LoVo (cell line): ENCODE data around the gene PERM1.
"Not testable (repeated sequence)": the region's sequence is repeated elsewhere in the genome, so short reads cannot be mapped to it uniquely, and the experiment has no call there.

Source experiments
- DNase-seq: peaks from one replicate; pipeline ENCODE4 v3.0.0-alpha.2; 2016; ENCODE audit warnings: low spot score

The PERM1 gene

DNA sequence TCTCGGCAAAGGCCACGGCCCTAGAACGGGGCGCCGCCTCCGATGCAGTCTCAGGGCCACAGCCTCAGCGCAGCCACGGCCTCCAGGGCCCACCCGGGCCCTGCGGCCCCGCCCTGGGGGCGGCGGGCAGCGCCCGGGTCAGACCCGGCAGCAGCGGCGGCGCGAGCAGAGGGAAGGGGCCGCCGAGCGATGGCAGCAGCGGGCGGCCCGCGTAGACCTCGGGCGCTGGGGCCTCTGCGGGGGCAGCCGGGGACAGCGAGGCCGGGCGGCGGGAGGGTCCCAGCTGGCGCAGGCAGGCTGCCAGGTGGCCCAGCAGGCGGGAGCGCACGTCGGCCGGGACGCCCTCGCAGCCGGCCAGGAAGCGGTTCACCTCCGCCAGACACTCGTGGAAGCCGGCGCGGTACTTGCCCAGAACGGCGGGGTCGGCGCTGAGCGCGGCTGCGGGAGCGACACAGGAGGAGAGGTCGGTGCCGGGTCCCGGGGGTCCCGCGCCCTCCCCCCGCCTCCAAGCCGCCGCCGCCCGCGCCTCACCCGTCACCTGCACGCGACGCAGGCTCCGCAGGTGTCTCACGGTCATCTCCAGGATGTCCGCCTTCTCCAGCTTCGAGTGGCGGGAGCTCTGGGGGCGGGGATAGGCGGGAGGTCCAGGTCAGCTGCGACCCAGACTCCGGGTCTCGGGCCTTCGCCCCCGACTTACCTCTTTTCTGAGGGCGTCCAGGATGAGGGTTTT is 17.3 kb upstream of the PERM1 start:
- no peak for DNase-seq

DNA sequence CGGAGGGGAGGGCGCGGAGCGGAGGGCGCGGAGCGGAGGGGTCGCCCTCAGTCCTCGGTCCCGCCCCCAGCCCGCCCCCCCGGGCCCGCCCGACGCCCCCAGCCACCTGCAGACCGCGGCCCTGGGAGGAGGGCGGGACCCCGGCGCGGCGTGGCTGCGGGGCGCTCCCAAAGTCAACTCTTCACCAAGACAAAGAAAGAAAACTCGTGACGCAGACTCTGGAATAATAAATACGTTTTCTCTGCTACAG is 16.8 kb upstream of the PERM1 start:
- DNase-seq = no peak

DNA sequence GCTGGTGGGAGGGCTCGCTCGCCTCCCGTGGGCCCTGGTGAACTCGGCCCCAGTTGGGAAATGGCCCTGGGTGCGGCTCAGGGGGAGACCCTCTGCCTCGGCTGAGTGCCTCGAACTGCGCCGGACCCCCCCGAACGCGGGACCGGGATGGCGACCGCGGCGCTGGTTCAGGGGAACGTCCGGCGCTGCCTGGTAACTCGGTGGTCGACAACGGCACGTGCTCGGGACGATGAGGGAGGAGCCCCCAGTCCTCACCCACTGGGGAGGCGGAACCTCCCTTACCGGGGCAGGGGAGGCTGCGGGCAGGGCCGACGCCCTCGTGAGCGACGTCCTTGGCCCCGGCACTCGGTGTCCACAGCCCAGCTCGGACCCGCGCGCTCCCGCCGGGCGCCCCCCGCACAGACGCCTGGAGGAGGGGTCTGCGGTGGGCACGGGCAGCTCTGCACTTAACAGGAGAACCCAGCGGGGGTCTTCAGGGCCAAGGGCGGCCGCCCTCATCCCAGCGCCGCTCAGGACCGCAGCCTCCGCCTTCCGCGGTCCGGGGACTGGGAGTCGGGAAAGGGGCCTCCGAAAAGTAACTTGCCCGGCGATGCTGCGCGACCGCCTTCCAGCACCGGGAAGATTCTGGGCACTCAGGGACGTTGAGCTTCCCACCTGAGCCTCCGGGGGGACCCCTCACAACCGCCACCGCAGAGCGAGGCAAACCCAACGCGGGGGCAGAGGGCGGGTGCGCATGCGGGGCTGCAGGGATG is 16.3 kb upstream of the PERM1 start:
- DNase-seq = no peak

DNA sequence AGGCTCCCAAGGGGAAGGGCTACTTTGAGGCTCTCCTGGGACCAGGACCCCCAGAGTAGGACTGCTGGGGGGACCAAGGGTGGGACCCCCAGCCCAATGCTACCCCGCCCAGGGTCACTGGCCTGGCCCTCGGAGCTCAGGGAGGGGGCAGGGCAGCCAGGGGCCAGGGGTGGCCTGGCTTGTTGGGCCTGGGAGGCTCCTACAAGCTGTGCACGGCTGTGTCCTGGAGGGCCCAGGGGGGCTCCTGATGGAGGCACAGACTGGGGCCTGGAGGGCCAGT is 15.8 kb upstream of the PERM1 start:
- DNase-seq = no peak

DNA sequence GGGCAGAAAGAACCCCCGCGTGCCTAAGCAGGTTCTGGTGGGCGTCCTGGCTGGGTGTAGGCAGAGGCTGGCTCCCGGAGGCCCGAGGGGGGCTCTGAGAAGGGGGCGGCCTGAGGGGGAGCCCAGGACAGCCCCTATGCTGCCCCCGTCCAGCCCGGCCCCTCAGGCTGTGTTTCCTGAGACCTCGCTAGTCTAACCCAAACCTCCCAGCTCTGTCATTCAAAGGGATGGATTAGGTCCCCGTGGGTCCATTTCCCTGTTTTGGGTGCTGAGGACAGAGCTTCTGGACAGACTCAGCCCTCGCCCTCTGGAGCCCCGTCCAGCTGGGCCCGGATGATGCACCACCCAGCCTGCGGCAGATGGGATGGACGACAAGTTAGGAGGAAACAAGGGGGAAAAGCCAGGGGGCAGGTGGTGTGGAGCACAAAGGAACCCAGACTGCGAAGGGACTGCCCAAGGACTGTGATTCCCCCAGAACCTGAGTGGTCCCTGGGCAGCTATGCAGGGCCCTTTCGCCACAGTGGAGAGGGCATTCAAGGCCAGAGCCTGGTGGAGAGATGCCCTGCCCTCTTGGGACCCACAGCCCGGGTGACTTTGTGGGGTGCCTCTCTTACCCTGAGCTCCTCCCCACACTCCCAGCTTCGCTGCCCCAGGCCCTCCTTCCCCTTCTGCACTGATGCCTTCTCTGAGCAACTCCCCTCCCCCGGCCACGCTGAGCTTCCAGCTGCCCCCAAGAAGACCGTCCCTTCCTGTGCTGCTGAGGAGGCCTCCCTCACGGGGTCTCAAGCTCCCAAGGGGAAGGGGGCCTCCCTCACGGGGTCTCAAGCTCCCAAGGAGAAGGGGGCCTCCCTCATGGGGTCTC is 15.2 kb upstream of the PERM1 start:
- no peak for DNase-seq

DNA sequence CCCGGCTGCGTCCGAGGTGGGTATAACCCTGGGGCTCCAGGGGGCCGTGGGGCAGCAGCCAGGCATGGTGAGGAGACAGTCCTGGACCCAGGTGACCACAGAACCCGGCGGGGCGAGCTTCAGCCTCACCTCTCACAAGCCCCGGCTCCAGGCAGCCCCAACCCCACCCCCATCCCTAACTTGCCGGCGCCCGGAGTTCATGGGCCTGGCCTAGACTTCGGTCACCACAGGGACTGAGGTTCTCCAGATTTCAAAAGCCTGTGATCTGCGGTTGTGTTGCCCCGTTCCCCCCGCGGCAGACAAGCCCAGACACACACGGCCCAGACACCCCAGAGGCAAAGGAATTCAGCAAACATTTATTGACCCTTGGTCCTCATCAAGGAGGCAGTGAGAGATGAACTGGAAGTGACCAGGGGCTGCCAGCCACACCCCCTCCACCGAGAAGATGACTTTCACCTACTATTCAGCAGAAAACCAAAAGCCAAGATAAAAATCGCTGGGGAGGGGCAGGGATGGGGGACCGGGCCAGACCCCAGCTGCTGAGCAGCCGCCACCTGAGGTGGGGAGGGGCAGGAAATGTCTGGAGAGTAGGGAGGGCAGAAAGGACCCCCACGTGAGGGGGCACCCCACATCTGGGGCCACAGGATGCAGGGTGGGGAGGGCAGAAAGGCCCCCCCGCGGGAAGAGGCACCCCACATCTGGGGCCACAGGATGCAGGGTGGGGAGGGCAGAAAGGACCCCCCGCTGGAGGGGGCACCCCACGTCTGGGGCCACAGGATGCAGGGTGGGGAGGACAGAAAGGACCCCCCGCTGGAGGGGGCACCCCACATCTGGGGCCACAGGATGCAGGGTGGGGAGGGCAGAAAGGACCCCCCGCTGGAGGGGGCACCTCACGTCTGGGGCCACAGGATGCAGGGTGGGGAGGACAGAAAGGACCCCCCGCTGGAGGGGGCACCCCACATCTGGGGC is 14.1 kb upstream of the PERM1 start:
- no peak for DNase-seq

DNA sequence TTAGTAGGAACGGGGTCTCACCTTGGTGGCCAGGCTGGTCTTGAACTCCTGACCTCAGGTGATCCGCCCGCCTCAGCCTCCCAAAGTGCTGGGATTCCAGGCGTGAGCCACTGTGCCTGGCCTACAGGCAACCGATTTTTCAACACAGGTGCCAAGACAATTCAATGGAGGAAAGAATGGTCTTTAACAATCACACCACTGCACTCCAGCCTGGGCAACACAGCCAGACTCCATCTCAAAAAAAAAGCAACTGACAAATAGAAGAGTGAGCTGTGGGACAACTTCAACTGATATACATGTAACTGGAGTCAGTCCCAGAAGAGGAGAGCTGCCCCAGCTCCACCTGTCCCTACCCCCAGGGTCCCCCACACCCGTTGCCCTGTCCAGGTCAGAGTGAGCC is 12.7 kb upstream of the PERM1 start:
- not testable (repeated sequence) for DNase-seq

DNA sequence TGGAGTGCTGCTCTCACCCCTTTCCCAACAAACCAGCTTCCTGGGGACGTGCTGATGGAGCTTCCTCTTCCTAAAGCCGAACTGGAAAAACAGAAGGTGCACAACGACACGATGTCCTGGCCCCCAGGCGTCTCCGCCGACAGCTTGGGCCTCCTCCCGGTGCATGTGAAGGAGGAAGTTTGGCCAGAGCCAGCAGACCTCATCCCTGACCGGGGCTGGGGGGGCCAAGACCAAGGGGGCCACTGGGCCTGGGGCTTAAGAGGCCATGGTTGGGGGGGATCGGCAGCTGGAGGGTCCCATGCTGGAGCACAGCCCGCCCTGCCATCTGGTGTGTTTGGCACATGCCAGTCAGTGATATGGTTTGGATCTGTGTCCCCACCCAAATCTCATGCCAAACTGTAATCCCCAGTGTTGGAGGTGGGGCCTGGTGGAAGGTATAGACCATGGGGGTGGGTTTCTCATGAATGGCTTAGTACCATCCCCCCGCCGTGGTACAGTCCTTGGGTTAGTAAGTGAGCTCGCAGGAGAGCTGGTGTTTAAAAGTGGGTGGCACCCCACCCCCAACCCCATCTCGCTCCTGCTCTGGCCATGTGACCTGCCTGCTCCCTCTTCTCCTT is 11.6 kb upstream of the PERM1 start:
- DNase-seq = no peak

DNA sequence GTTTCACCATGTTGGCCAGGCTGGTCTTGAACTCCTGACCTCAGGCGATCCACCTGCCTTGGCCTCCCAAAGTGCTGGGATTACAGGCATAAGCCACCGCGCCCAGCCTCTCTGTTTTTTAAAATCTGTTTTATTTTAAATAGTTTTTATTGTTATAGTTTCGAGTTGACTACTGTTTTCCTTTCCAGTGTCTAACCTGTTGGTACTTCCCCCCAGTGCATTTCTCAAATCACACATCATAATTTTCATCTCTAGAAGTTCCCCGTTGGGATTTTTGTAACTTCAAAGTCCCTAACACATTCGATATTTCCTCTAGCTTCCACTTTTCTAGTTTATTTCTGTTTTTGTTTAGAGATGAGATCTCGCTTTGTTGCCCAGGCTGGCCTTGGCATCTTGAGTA is 10.5 kb upstream of the PERM1 start:
- DNase-seq = no peak

DNA sequence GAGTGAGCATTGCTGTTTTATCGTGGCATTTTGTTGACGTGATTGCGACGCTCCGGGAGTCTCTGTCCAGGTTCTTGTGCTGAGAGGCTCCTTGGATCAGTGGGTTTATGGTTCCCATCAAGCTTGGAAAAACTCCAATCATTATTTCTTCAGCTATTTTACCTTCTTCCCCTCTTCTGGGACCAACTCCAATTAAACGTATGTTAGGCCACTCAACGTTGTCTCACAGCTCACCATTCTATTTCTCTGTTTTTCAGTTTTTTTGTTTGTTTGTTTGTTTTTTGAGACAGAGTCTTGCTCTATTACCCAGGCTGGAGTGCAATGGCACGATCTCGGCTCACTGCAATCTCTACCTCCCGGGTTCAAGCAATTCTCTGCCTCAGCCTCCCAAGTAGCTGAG is 10.0 kb upstream of the PERM1 start:
- no peak for DNase-seq

DNA sequence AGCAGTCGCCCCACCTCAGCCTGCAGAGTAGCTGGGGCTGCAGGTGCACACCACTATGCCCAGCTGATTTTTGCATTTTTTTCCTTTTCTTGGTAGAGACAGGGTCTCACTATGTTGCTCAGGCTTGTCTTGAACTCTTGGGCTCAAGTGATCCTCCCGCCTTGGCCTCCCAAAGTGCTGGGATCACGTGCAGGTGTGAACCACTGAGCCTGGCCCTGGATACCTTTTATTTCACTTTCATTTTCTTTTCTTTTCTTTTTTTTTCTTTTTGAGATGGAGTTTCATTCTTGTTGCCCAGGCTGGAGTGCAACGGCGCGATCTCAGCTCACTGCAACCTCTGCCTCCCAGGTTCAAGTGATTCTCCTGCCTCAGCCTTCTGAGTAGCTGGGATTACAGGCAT is 9.4 kb upstream of the PERM1 start:
- DNase-seq = not testable (repeated sequence)

DNA sequence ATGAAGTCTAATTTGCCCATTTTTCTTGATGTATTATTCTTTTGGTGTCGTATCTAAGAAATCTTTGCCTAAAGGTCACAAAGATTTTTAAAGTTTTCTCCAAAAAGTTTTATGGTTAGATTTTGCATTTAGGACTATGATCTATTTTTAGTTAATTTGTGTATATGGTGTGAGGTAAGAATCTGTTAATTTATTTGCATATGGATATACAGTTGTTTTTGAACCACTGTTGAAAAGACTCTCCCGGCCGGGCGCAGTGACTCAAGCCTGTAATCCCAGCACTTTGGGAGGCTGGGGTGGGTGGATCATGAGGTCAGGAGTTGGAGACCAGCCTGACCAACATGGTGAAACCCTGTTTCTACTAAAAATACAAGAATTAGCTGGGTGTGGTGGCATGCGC is 6.2 kb upstream of the PERM1 start:
- not testable (repeated sequence) for DNase-seq

DNA sequence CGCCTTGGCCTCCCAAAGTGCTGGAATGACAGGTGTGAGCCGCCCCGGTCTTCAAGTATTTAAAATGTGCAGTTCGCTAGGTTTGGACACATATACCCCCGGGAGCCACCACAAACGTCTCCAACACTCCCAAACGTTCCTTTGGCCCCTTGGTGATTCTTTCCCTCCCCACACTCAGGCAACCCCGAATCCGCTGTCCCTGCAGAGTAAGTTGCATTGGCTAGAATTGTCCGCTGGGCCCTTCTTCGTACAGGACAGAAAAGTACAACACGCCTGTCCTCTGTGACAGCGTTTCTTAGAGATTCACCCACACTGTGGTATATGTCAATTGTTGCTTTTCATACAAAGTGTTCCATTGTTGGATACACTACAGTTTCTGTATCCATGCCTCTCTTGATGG is 3.2 kb upstream of the PERM1 start:
- DNase-seq = no peak

DNA sequence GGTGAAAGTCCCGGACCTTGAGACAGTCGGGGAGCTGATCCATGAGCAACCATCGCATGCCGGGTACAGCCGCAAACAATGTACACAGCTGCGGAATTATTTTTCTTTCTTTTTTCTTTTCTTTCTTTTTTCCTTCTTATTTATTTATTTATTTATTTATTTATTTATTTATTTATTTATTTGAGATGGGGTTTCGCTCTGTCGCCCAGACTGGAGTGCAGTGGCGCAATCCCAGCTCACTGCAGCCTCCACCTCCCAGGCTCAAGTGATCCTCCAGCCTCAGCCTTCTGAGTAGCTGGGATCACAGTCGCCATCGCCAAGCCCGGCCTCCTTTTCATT is 2.6 kb upstream of the PERM1 start:
- no peak for DNase-seq

DNA sequence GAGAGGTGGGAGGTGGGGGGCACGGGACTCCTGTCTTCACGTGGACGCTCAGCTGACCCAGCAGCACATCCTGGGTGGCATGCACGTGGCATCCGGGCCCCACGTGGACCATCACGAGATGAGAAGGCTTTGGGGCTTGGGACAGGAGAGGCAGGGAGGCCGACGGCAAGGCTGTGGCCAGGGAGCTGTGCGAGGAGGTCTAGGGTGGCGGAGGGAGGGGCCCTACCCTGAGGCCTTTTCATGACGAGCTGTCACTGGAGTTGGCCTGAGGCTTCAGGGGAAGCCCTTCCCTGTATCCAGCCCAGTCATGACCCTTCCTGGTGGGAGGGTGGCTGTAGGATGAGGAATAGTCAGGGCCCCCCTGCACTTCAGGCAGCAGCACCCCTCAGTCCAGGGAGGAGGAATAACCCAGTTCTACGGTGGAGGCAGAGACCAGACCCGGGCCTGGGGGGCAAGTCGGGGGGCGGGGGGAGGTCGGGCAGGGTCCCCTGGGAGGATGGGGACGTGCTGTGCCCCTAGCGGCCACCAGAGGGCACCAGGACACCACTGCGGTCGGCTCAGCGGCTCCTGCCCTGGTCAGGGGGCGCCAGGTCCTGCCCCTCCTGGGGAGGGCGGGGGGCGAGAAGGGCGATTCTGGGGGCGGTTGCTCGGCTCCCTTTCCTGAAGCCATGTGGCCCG is 2.0 kb upstream of the PERM1 start:
- no peak for DNase-seq

DNA sequence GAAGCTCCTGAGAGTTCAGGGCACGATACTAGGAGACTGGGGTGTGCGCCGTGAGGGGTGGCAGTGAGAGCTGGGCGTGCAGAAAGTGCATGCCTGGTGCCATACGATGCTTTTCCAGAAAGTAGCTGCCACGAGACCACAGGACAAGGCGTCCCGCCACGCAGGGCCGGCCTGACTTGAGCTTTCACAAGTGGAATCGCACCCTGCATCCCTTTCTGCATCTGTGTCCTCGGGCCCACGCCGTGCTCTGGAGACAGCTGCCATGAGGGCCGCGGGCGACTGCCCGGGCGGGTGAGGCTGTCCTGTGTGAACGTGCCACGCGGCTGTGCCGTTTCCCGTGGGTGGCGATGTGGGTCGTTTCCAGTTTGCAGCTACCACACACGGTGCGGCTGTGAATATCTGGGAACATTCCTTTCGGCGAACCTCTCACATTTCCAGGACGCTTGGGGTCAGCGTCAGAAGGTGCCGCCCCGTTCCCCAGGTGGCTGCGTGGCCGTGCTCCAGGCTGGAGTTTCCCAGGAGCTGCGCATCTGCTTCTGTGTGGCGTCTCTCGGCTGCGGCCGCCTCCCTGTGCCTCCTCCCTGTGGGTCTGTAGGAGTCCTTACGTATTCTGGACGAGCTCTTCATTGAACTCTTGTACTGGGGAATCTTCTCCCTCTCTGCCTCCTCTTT is 1.0 kb upstream of the PERM1 start:
- no peak for DNase-seq

DNA sequence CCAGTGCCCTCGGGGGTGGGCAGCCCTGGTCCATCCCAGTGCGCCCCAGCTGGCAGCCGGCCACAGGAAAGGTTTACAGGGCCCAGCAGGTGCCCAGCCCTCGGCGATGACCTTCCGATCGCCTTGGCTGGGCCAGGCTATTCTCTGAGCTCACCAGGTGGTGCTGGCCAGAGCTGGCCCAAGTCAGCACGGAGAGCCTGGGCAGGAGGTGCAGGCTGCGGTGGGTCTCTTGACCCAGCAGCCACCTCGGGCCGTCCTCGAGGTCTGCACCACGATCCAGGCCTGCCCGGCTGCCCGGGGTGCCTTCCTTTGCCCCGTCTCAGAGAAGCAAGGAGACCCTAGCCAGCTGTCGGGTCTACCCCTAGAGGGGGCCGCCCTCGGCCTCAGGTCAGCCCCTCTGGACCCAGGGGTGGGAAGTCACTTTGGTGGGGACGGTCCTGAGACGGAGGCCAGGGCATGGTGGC is 370 bp downstream of the PERM1 start:
- no peak for DNase-seq

DNA sequence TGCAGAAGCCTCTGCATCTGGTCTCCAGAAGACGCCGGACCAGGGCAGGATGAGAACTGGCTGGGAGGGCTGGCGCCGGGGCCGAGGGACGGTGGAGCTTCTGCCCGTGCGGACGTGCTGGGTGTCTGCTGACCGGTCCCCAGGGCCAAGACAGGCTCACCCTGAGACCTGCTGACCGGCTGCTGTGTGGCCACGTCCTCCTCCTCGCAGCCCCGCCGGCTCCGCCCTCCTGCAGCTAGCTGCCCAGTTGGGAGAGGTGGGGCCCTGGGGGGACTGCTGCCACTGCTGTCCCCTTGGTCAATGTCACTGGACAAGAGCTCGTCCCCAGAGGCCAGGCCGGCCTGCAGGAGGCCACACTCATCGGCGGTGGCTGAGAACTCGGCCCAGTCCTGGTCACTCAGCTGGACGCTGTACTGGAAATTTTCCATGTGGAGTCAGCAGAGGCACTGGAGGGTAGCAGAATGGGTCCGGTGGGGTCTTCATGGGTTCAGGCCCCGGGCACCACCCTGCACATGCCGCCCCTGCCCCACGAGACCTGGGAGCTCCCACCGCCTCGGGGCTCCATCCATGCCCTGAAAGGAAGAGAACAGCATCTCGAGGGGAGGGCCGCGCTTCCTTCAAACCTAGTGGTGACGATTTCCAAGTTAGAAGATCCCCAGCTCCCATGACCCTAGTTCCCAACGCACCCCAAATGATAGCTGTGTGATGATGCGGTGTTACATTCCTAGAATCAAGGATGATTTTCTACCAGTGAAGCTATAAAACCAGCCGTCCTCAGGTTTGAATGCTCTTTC is 1.1 kb downstream of the PERM1 start:
- no peak for DNase-seq

DNA sequence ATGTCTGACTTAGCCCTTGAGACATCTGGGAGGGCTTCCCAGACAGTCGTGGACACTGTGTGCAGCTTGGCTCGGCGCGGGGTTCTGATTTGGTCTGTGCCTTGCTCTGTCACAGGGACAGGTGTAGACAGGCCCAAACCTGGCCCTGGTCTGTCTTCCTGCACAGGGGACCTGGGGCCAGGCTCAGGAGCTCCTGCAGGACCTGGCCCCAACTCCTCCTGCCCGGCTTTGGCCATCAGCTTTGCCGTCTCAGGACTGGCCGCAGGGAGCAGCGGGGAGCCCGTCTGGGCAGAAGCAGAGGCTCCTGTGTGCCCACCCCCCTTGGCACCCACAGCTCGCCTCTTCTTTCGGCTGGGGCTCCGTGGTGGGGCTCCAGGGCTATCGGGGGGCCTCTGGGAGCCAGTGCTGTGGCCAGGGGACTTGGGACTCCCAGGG is 1.7 kb downstream of the PERM1 start:
- DNase-seq = no peak

DNA sequence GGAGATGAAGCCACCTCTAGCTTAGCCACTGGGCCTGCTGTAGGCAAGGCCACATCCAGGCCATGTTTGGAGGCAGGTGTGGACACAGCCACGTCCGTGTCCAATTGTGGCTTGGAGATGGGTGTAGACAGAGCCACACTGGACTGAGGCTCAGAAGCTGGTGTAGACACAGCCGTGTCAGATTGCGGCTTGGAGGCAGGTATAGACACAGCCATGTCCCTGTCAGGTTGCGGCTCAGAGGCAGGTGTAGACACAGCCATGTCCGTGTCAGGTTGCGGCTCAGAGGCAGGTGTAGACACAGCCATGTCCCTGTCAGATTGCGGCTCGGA is 2.2 kb downstream of the PERM1 start:
- DNase-seq = no peak
